GM23248 (cell line): ENCODE data around the gene ARID1B.

ENCODE experiments used
- EZH2 ChIP-seq: fragments of 200-600 bp; sonication (generic); IDR thresholded peaks from 2 replicates; pipeline ENCODE4 v1.6.1; 2018; ENCODE audit warnings: antibody characterized with exemption, mild to moderate bottlenecking; ENCODE audit not compliant: insufficient read depth, poor library complexity, severe bottlenecking
- EZH2phosphoT487 ChIP-seq: fragments of 200-600 bp; sonication (generic); IDR thresholded peaks from 2 replicates; pipeline ENCODE4 v1.6.1; 2018; ENCODE audit warnings: antibody characterized with exemption, moderate library complexity, mild to moderate bottlenecking, low read depth; ENCODE audit not compliant: insufficient read depth

- TF ChIP-seq EZH2 (no peak), EZH2phosphoT487 (no peak)
Measured at GRCh38 chr6:156883497-156884252, 106.5 kb downstream of the ARID1B start.
